ENCODE results near the gene XPR1. TPM values are rescaled to one million over a fixed set of nuclear protein-coding genes. Genes with fewer than 3 reads are reported as not detected.
"Not testable (repeated sequence)": the region's sequence is repeated elsewhere in the genome, so short reads cannot be mapped to it uniquely, and the experiment has no call there.

XPR1 gene
- total and polyA plus RNA-seq, 10 of the 15 experiments (the other 5 are each of a cell fraction or from before 2014, with no cell fraction given), result 1.1 to 33.9 (median 11.3) TPM

DNA sequence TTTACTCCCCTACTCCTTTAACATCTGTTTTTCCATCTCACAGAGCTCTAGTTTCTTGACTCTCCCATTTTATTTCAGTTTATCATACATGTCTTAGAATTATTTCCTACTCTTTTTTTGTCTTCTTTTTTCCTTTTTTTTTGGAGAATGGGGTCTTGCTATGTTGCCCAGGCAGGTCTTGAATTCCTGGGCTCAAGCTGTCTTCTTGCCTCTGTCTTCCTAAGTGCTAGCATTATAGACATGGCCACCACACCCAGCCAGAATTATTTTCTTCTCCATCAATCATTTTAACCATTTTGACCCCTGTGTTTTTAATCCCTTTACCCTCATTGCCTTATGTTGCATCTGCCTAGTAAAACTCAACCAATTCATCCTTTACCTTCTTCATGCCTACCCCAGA, 157.6 kb downstream of the XPR1 start (continued):
- TF ChIP-seq TBL1XR1 (IDR thresholded peaks at IDR 0.05; ENCODE audit: low read depth, low read length) (no peak), EED (IDR thresholded peaks at IDR 0.05; ENCODE audit: low read depth) (no peak)
- TF ChIP-seq, protein P1, sequence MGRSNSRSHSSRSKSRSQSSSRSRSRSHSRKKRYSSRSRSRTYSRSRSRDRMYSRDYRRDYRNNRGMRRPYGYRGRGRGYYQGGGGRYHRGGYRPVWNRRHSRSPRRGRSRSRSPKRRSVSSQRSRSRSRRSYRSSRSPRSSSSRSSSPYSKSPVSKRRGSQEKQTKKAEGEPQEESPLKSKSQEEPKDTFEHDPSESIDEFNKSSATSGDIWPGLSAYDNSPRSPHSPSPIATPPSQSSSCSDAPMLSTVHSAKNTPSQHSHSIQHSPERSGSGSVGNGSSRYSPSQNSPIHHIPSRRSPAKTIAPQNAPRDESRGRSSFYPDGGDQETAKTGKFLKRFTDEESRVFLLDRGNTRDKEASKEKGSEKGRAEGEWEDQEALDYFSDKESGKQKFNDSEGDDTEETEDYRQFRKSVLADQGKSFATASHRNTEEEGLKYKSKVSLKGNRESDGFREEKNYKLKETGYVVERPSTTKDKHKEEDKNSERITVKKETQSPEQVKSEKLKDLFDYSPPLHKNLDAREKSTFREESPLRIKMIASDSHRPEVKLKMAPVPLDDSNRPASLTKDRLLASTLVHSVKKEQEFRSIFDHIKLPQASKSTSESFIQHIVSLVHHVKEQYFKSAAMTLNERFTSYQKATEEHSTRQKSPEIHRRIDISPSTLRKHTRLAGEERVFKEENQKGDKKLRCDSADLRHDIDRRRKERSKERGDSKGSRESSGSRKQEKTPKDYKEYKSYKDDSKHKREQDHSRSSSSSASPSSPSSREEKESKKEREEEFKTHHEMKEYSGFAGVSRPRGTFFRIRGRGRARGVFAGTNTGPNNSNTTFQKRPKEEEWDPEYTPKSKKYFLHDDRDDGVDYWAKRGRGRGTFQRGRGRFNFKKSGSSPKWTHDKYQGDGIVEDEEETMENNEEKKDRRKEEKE (IDR thresholded peaks at IDR 0.05), result no peak

DNA sequence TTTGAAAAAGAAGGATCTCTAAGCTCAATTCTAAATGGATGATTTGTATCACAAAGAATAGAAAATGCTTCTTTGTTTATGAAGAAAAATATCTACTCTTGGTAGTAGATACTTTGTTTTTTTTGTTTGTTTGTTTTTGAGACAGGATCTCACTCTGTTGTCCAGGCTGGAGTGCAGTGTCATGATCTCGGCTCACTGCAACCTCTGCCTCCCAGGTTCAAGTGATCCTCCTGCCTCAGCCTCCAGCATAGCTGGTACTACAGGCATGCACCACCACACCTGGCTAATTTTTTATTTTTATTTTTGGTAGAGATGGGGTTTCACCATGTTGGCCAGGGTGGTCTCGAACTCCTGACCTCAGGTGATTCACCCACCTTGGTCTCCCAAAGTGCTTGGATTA, 159.3 kb downstream of the XPR1 start:
- ATAC-seq; H2AFZ ChIP-seq (ENCODE audit: control insufficient read depth, low read depth, low read length); H3K36me3 ChIP-seq (ENCODE audit: control insufficient read depth in 2 of 2, insufficient read depth in 2 of 2, low read length in 1 of 2); H3K9me3 ChIP-seq (replicated peaks; ENCODE audit: control insufficient read depth, insufficient read depth, low read length); H3K9ac ChIP-seq (ENCODE audit: control insufficient read depth, insufficient read depth, low read length); in situ Hi-C loops (cut with MboI); H3K4me1 ChIP-seq (ENCODE audit: control insufficient read depth, insufficient read depth, low read length); H3K4me2 ChIP-seq (ENCODE audit: control insufficient read depth, insufficient read depth); DNase-seq (ENCODE audit: low read depth, low spot score); H3K79me2 ChIP-seq (ENCODE audit: control insufficient read depth, insufficient read depth, low read length); H3K27ac ChIP-seq (ENCODE audit: control insufficient read depth, insufficient read depth); intact Hi-C loops (cut with micrococcal nuclease; ENCODE audit: unreplicated experiment); H3K27me3 ChIP-seq (replicated peaks in 1 of 2; ENCODE audit: control insufficient read depth in 2 of 2, insufficient read depth in 2 of 2, low read length in 1 of 2); H4K20me1 ChIP-seq (ENCODE audit: control insufficient read depth, insufficient read depth); FAIRE-seq; H3K4me3 ChIP-seq; BruUV-seq (replicated peaks): not testable (repeated sequence)
- ChIA-PET SMC1A (ENCODE audit: uncharacterized antibody, unreplicated experiment) (interaction anchor here (1.0 to 2.3 kb wide), 6 partner anchors 10 to 258 kb away, joined by 3 to 10 read pairs (median 4); no protein-coding TSS in a partner anchor), CTCF (interaction anchor here (0.7 kb wide), 1 partner anchor 276 kb away, joined by 3 read pairs; no protein-coding TSS in a partner anchor), POLR2A (interaction anchor here (0.6 kb wide), 1 partner anchor 210 kb away, joined by 3 read pairs; no protein-coding TSS in a partner anchor), RAD21 (ENCODE audit: unreplicated experiment) (interaction anchor here (1.7 kb wide), 1 partner anchor 73 kb away, joined by 6 read pairs; no protein-coding TSS in a partner anchor)
- WGBS (ENCODE audit: insufficient coverage, insufficient replicate concordance, low lambda C conversion rate, missing lambda C conversion rate), result 98% methylated on average over 2 of the region's 2 CpGs
